HFFc6 (cell line): Measurements from ENCODE around the gene CADM1. TPM values are rescaled to one million over a fixed set of nuclear protein-coding genes. Genes with fewer than 3 reads are reported as not detected.

Experiments
- DNase-seq: peaks from one replicate; pipeline ENCODE4 v3.0.0-alpha.2; 2018
- H3K27ac Mint-ChIP-seq: 2 replicates; pipeline ENCODE4 v1.8.0; 2020; ENCODE audit warnings: mild to moderate bottlenecking, mixed read lengths
- H3K27me3 Mint-ChIP-seq: 2 replicates; pipeline ENCODE4 v1.8.0; 2021; ENCODE audit warnings: mild to moderate bottlenecking, moderate library complexity, mixed read lengths; ENCODE audit not compliant: insufficient read depth
- H3K36me3 Mint-ChIP-seq: 2 replicates; pipeline ENCODE4 v1.8.0; 2021; ENCODE audit warnings: low read depth, mixed read lengths
- H3K4me1 Mint-ChIP-seq: 2 replicates; pipeline ENCODE4 v1.8.0; 2020; ENCODE audit warnings: low read depth, mixed read lengths
- H3K4me3 Mint-ChIP-seq: 2 replicates; pipeline ENCODE4 v1.8.0; 2020; ENCODE audit warnings: mild to moderate bottlenecking, moderate library complexity, mixed read lengths
- H3K9me3 Mint-ChIP-seq: 2 replicates; pipeline ENCODE4 v1.8.0; 2020; ENCODE audit warnings: mild to moderate bottlenecking, mixed read lengths
- CTCF ChIP-seq: fragments of 200-600 bp; sonication (generic); IDR thresholded peaks from 2 replicates; pipeline ENCODE4 v1.5.0; 2021; ENCODE audit warnings: antibody characterized with exemption, mild to moderate bottlenecking
- total RNA-seq, 6 experiments: library from RNA; stranded (reverse); fragmentation: NEBNext Ultra II Directional; extraction: Animal tissue kit (Norgen Biotek cat#: 25700); gene quantifications; 2 replicates in 1 of 6; 3 replicates in 5 of 6; pipeline ENCODE4 v1.2.3, GENCODE V29; 2021

CADM1 gene
- total RNA-seq, 6 experiments from 2014 or later = not detected

DNA sequence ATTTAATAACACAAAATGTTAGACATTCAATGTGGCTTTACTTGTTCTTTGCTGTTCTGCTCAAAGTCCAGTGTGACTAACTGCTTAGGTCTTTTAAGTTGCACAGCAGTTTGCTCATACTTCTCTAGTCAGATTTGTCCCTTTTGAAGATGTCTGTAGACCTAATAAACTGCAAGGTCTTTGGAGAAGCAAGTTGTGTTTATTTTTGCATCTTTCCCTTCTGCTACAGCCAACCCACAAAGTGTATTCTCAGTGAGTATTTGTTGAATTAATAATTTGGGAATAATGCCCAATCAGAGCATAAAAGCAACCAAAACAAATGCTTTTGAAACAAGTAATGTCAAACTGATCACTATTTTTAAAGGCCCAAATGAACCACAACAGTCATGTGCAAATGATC lies 312.5 kb downstream of the CADM1 start:
- no peak overlapping the region for H3K27ac Mint-ChIP-seq
- no peak for DNase-seq
- no peak for TF ChIP-seq CTCF
- H3K4me1 Mint-ChIP-seq = no peaks in the 10 kb centered on the region
- H3K9me3 Mint-ChIP-seq = peaks cover 26% of the 10 kb centered on the region
- no peak overlapping the region for H3K4me3 Mint-ChIP-seq
- H3K27me3 Mint-ChIP-seq = 0 out of 2 replicates have a peak, but pooled peaks cover 1% of the 10 kb centered on the region
- no peaks in the 10 kb centered on the region for H3K36me3 Mint-ChIP-seq

GRCh38 chr11:115190196-115190595 lies 314.0 kb downstream of the CADM1 start:
- Mint-ChIP-seq H3K9me3 (peaks cover 34% of the 10 kb centered on the region), H3K27ac (no peak overlapping the region), H3K4me3 (no peak overlapping the region), H3K36me3 (no peaks in the 10 kb centered on the region), H3K27me3 (0 out of 2 replicates have a peak, but pooled peaks cover 1% of the 10 kb centered on the region), H3K4me1 (no peaks in the 10 kb centered on the region)
- DNase-seq = no peak
- TF ChIP-seq CTCF = no peak

DNA sequence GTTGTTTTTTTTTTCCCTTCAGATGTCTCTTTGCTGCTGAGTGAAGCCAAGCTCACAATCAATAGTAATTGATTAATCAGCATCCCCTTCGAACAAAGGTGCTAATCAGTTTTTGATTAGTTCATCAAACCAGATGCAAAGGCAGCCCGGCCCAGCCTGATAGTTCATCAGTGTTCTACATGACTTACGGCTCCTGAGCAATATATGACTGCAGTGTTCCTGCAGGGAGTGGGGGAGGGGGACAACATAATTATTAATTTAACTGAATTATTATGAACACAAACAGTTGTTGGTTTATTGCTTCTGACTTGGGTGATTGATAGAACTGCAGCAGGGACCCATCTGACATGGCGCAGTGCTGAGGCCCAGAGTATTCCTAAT lies 315.3 kb downstream of the CADM1 start:
- no peak for DNase-seq
- no peak for TF ChIP-seq CTCF
- H3K27ac Mint-ChIP-seq = no peak overlapping the region
- H3K27me3 Mint-ChIP-seq = no peaks in the 10 kb centered on the region
- peaks cover 25% of the 10 kb centered on the region for H3K9me3 Mint-ChIP-seq
- H3K4me1 Mint-ChIP-seq = no peaks in the 10 kb centered on the region
- H3K36me3 Mint-ChIP-seq = no peaks in the 10 kb centered on the region
- H3K4me3 Mint-ChIP-seq = no peak overlapping the region

GRCh38 chr11:115188188-115188897 lies 315.9 kb downstream of the CADM1 start:
- TF ChIP-seq CTCF = no peak
- Mint-ChIP-seq H3K27me3 (no peaks in the 10 kb centered on the region), H3K27ac (no peak overlapping the region), H3K4me3 (no peak overlapping the region), H3K36me3 (no peaks in the 10 kb centered on the region), H3K9me3 (peaks cover 28% of the 10 kb centered on the region), H3K4me1 (no peaks in the 10 kb centered on the region)
- no peak for DNase-seq

- Mint-ChIP-seq H3K4me3 (no peak overlapping the region), H3K27me3 (no peaks in the 10 kb centered on the region), H3K27ac (no peak overlapping the region), H3K36me3 (no peaks in the 10 kb centered on the region), H3K9me3 (peaks cover 30% of the 10 kb centered on the region), H3K4me1 (no peaks in the 10 kb centered on the region)
- no peak for TF ChIP-seq CTCF
- no peak for DNase-seq
Measured at GRCh38 chr11:115185931-115186330, 318.3 kb downstream of the CADM1 start.
